GOT3 (cell line): ENCODE data around the gene FGGY.
A peak's percentile ranks its signal among the peaks of the same experiment; 100 is the strongest.

Source experiments
- DNase-seq: peaks from one replicate; lab custom pipeline; 2025; ENCODE audit warnings: mixed read lengths; lab: John Stamatoyannopoulos, UW

The FGGY gene

DNA sequence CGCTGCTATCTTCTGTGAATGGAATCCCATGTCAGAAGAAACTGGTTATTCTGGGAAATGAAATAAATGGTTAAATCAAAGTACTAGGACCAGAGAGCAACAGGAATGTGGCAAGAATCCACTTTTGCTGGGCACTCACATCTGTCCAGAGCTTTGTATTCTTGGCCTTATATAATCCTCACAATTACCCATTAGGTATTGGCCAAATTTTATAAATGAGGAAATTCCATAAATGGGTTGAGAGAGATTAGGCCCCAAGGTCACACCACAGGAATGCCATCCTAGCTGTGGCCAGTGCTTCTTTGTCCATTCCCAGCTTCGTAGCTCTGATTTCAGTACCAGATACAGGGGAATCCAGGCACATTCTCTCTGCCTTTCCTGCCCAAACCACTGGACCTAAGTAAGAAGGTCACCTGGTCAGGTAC is 441.7 kb downstream of the FGGY start:
- no peak for DNase-seq

- DNase-seq, result no peak
Observed at GRCh38 chr1:59739111-59739510, 442.2 kb downstream of the FGGY start.

GRCh38 chr1:59742526-59742925 is 445.6 kb downstream of the FGGY start:
- no peak for DNase-seq

DNA sequence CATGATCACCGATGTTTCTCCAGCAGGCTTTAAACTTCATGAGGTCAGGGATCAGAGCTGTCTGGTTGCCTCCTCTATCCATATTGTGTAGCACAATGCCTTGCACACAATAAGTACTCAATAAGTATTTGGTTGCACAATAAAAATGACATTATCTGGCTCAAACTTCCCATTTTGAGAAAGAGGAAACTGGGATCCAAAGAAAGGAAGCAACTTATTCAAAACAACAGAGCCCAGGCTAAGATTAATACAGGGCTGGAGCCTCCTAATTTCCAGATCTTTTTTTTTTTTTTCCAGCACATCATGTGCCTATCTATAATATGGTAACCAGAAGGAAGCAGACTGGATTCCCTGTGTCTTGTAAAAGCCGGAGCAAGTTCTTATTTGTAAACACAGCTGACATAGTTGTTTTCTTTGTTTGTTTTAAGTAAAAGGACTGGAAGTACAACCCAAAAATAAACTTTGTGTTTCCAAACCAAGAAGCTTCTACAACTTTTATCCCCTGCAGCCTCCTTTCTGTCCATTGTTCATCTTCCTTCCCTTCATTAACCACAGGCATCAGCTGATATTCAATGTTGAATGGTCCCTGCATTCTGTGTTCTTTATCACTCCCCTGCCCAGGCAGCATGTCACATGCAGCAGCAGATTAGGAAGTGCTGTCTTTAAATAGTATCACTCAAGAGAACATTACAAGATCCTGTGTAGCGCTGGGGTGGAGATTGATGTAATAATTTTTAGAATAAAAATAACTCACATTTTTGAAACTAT is 446.6 kb downstream of the FGGY start:
- DNase-seq, result no peak

DNA sequence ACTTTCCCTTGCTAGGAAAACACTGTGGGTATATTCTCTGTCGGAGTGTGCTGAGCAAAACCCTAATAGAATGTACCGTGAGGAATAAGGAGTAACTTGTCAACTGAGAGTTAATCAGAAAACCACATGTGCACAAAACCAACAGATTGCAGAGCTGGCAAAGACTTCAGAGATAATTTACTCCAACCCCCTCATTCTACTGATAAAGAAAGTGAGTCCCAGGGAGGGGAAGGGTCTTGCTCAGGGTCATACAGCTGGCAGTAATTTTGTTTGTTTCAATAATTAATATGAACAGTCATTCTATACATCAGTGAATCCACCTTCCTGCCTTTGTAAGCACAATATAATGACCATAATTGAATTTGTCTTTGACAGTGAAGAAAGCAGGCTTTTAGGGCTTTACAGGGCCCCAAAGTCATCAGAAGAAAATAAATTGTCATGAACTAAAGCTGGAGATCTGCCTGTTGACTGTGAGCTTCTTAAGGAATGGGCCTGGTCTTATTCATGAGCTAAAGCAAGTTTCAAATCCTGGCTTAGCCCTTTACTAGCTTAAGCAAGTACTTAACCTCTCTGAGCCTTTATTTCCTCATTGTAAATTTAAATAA is 450.6 kb downstream of the FGGY start:
- no peak for DNase-seq

- no peak for DNase-seq
Observed at GRCh38 chr1:59748123-59748522, 451.2 kb downstream of the FGGY start.

DNA sequence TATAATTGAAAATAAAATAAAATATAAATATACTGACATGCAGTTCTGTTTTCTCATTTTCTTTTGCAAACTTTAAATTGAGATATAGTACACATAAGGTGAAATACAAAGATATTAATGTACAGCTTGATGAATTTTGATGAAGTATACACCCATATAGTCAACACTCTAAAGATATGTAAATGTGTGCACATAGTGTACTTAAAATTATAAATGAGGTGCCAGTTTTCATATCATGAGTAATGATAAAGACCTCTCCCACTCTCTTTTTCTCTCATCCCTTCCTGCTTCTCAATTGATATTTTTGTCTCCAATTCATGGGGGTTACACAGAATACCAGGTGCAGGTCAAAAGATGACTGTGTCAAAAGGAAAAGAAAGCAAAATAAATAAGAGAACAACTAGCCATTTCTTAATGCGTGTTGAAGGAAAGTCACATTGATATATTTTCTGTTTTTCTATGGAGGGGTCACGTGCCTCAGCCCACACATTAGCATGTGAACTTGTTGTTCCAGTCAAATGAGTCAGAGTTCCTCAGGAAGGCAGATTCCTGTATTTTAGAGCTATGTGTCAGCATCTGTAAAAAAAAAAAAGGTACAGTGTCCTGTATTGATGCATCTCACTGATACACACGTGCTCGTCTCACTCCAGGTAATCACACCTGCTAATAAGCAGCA is 453.6 kb downstream of the FGGY start:
- DNase-seq, result peak; percentile 9

DNA sequence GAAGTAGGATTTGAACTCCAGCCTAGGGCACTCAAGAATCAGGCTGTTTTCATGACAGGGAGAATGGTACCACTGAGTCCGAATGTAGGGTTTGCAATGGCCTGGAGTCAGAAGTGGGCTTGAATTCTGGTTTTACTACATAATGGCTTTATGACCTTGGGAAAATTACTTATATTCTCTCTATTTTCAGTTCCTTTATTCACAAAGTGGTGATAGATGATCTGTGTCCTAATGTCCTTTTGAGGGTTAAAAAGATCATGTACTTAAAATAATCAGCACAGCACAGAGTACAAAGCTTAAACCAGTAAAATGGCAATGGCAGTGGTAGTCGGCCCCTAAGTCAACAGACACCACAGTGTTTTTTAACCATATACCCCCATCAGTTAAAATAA is 454.1 kb downstream of the FGGY start:
- DNase-seq, result no peak

GRCh38 chr1:59751801-59752200 is 454.9 kb downstream of the FGGY start:
- DNase-seq, result no peak

DNA sequence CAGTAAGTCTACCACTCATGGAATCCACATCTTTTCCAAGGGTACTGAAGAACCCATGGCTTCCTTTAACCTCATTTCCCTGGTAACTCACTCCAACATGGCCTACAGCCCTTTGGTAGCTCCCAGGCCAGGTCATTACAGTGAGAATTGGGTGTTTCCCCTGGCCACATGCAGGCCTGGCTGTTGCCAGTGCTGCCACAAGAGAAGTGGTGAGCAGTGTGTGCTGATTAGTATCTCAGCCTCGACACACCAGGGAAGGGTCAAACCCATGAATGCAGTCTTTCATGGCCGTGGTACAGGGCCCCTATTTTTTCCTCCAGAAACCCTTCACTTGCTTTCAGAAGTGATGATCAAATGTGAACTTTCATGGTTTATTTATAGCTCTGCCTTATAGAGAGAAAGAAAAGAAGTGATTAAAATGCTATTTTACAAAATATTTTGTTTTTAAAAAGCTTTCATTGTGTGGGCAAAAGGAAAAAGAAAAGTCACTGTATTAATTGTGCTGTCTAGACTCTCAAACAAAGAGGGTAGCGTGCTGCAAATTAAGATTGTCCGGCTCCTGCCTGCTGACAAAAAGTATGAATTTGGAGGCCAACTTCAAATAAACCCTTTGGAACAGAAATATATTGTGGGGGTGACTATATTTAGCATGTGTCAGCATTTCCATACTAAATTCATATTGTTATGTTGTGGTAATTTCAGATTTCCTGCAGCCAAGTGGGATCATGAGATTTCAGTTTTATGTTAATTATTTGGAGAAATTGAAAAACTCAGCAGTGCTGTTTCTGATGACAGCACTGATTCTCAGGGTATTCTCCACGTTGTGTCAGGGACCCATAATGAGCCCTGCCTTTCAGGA is 455.9 kb downstream of the FGGY start:
- DNase-seq, result no peak

DNA sequence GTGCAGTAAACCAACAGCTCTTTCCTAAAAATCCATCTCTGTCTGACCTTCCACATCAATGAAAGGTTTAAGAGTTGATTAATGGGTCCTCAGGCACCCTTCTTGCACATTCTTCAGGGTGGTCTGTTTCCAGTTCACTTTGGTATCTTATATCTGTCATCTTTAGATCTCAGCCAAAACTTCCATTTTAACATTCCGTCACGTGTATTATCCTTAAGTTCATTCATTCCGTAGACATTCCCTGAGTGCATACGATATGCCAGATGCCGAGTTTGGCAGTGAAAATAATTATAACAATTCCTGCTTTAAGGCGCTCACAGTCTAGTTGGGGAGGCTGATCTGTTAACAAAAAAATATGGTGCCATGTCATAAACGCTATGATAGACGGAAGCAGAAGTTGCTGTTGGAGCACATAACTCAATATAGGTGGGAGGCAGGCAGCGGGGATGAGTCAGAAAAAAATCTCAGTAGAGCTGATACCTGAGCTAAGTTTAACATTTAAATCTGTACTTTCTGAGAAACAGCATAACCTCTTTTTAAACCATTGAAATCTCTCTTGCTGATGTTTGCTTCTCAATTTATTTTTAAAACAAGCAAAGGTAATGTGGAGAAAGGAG is 458.3 kb downstream of the FGGY start:
- no peak for DNase-seq

DNA sequence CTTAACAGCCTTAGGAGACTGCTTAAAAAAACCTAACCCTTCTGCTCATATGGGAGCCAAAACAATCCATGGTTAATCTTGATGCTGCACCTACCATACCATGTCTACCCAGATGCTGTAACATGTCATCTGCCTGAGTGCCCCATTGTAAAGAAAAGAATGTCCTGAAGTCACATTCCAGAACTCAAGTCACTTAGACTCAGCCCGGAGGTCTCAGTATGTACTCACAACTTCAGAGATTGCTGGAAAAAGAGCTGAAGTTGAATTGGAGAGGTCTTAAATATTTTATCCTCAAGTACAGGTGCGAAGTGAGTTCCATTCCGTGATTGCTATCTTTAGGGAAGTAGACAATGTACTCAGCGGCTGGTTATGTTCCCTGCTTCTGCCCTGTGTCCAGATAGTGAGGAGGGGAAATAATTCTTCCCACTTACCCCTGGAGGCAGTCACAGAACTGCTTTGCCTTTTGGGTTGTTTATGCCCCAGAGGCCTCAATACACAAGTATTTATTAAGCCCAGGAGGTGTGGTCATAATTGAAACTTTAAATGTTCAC is 460.4 kb downstream of the FGGY start:
- no peak for DNase-seq

- DNase-seq, result peak; percentile 52
Observed at GRCh38 chr1:59759156-59759925, 462.4 kb downstream of the FGGY start.

DNA sequence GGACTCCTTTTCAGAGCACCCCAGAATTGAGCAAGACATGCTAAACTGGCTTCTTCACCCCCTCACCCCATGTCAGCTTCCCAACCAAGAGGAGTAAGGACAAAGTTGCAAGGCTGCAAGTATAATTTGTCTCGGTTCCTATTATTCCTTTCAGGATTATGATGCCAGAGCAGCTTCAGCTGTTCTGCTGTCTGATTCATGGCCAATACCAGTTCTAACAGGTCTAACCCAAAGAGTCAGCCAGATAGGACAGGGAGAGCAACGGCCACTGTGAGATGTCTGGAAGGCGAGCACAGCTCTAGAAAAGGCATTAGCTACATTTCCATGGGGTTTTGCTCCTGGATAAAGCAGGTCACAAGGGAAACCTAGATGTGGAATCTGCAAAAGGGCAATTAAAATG is 464.5 kb downstream of the FGGY start:
- no peak for DNase-seq

DNA sequence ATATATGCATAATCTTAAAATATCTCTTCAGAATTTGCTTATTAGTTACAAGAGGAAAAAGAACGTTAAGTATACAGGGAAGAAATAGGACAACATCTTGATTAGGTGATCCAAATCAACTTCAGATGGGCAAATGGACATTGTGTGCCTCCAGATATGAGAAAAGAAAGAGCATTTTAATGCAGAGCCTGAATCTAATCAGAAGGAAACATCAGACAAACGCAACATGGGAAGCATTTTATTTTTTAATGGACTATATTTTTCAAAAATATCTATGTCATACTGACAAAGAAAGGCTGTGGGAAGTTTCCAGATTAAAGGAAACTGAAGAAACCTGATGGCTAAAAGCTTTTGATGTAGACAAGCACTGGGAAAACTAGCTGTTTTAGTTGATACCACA is 466.5 kb downstream of the FGGY start:
- no peak for DNase-seq

GRCh38 chr1:59765011-59765730 is 468.3 kb downstream of the FGGY start:
- DNase-seq, result no peak

- no peak for DNase-seq
Observed at GRCh38 chr1:59766227-59766855, 469.4 kb downstream of the FGGY start.

DNA sequence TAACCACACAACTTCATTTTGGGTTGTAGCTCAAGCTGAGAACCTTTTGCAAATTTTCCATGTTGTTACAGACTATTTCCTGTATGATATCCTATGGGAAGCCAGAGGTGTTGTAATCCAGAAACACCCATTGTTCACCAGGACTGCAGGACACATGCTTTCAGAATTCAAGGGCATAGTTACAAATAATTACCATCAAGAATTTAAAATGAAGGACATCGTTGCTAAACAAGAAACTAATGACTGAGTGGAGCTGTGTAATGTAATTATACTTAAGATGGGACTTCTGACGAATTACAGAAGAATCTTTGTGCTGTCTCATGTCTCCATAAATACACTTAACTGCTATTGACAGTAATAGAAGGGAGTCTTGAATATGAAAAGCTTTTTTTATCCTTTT is 470.2 kb downstream of the FGGY start:
- no peak for DNase-seq
